ENCODE data around the gene CADM3. TPM values are rescaled to one million over a fixed set of nuclear protein-coding genes. Genes with fewer than 3 reads are reported as not detected.

CADM3 gene
- total and polyA plus RNA-seq, 2 donors (not counting 1 experiment from before 2014, with no cell fraction given): 0.32 to 0.33 TPM

- Histone ChIP-seq H3K79me2 (ENCODE audit: control insufficient read depth, insufficient read depth, low read length) (no peaks in the 10 kb centered on the region), H3K4me3 (ENCODE audit: control extremely low read depth in 1 of 5, extremely low read depth in 1 of 5, insufficient read depth in 1 of 5, low read depth in 2 of 5, low read length in 4 of 5) (no peak overlapping the region), H3K27me3 (replicated peaks in 1 of 4; ENCODE audit: control extremely low read depth in 1 of 4, control insufficient read depth in 3 of 4, insufficient read depth in 4 of 4, low read length in 3 of 4) (peaks cover 0 to 11% (median 6%) of the 10 kb centered on the region in 4 experiments), H2AFZ (ENCODE audit: insufficient read depth, low read depth, low read length, poor library complexity, severe bottlenecking) (no peak overlapping the region), H3K9ac (ENCODE audit: low read length) (no peak overlapping the region), H3K36me3 (replicated peaks in 1 of 2; ENCODE audit: control extremely low read depth in 1 of 2, control insufficient read depth in 1 of 2, extremely low read depth in 1 of 2, insufficient read depth in 2 of 2, low read length in 1 of 2) (no peaks in the 10 kb centered on the region), H3K27ac (ENCODE audit: low read length in 2 of 2) (no peak overlapping the region), H4K20me1 (ENCODE audit: control insufficient read depth, insufficient read depth, low read length, poor library complexity, severe bottlenecking) (no peaks in the 10 kb centered on the region), H3K4me1 (ENCODE audit: control insufficient read depth in 2 of 2, insufficient read depth in 2 of 2, low read length in 2 of 2) (no peaks in the 10 kb centered on the region), H3K4me2 (replicated peaks; ENCODE audit: low read depth, low read length, poor library complexity, severe bottlenecking) (no peak overlapping the region), H3K9me3 (ENCODE audit: control extremely low read depth in 1 of 3, control insufficient read depth in 2 of 3, insufficient read depth in 1 of 3, low read length in 2 of 3) (no peaks in the 10 kb centered on the region)
- Mint-ChIP-seq H3K27ac (no peak overlapping the region), H3K27me3 (peaks cover 34% of the 10 kb centered on the region), H3K4me3 (no peak overlapping the region), H3K9me3 (ENCODE audit: insufficient read depth) (no peaks in the 10 kb centered on the region), H3K4me1 (no peaks in the 10 kb centered on the region)
- ATAC-seq (ENCODE audit: low read depth): no peak
- ChIA-PET CTCF (interaction anchor here (9.5 kb wide), 1 partner anchor 15 kb away, joined by 60 read pairs; no protein-coding TSS in a partner anchor), POLR2A (no interaction called here)
- TF ChIP-seq CTCF (IDR thresholded peaks at IDR 0.05) (no peak), EZH2 (IDR thresholded peaks at IDR 0.05; ENCODE audit: borderline replicate concordance, insufficient read depth, low read depth, low read length, poor library complexity, severe bottlenecking) (no peak)
- DNase-seq: no peak
- intact Hi-C loops (cut with micrococcal nuclease): no loop called here
- WGBS (ENCODE audit: insufficient coverage): no CpG with 5 or more reads among the region's 2 CpGs
Measured at GRCh38 chr1:159228554-159228953, 57.1 kb downstream of the CADM3 start.

GRCh38 chr1:159229260-159229885 is 58.0 kb downstream of the CADM3 start:
- Histone ChIP-seq H3K27ac (ENCODE audit: low read length in 2 of 2) (no peak overlapping the region), H3K79me2 (ENCODE audit: control insufficient read depth, insufficient read depth, low read length) (no peaks in the 10 kb centered on the region), H3K36me3 (replicated peaks in 1 of 2; ENCODE audit: control extremely low read depth in 1 of 2, control insufficient read depth in 1 of 2, extremely low read depth in 1 of 2, insufficient read depth in 2 of 2, low read length in 1 of 2) (no peaks in the 10 kb centered on the region), H2AFZ (ENCODE audit: insufficient read depth, low read depth, low read length, poor library complexity, severe bottlenecking) (no peak overlapping the region), H3K4me2 (replicated peaks; ENCODE audit: low read depth, low read length, poor library complexity, severe bottlenecking) (no peak overlapping the region), H3K27me3 (replicated peaks in 1 of 4; ENCODE audit: control extremely low read depth in 1 of 4, control insufficient read depth in 3 of 4, insufficient read depth in 4 of 4, low read length in 3 of 4) (peaks cover 0 to 9% (median 6%) of the 10 kb centered on the region in 4 experiments), H3K4me1 (ENCODE audit: control insufficient read depth in 2 of 2, insufficient read depth in 2 of 2, low read length in 2 of 2) (no peaks in the 10 kb centered on the region), H3K4me3 (ENCODE audit: control extremely low read depth in 1 of 5, extremely low read depth in 1 of 5, insufficient read depth in 1 of 5, low read depth in 2 of 5, low read length in 4 of 5) (no peak overlapping the region), H4K20me1 (ENCODE audit: control insufficient read depth, insufficient read depth, low read length, poor library complexity, severe bottlenecking) (no peaks in the 10 kb centered on the region), H3K9ac (ENCODE audit: low read length) (no peak overlapping the region), H3K9me3 (ENCODE audit: control extremely low read depth in 1 of 3, control insufficient read depth in 2 of 3, insufficient read depth in 1 of 3, low read length in 2 of 3) (no peaks in the 10 kb centered on the region)
- Mint-ChIP-seq H3K4me3 (no peak overlapping the region), H3K27ac (no peak overlapping the region), H3K27me3 (peaks cover 29% of the 10 kb centered on the region), H3K9me3 (ENCODE audit: insufficient read depth) (no peaks in the 10 kb centered on the region), H3K4me1 (no peaks in the 10 kb centered on the region)
- ATAC-seq (ENCODE audit: low read depth) (no peak), DNase-seq (no peak)
- no peak for TF ChIP-seq CTCF (IDR thresholded peaks at IDR 0.05)
- no peak for TF ChIP-seq EZH2 (IDR thresholded peaks at IDR 0.05; ENCODE audit: borderline replicate concordance, insufficient read depth, low read depth, low read length, poor library complexity, severe bottlenecking)
- CTCF ChIA-PET: interaction anchor here (0.9 to 9.5 kb wide), 2 partner anchors 16 to 22 kb away, joined by 3 to 60 read pairs; no protein-coding TSS in a partner anchor
- POLR2A ChIA-PET: no interaction called here
- intact Hi-C loops (cut with micrococcal nuclease): no loop called here
- WGBS (ENCODE audit: insufficient coverage): 97% methylated on average over 7 of the region's 8 CpGs
